ENCODE data around the gene USP2. TPM values are rescaled to one million over a fixed set of nuclear protein-coding genes. Genes with fewer than 3 reads are reported as not detected.

The USP2 gene
- total RNA-seq, 1 donor from 2014 or later, result 2.0 TPM

GRCh38 chr11:119415966-119416365 lies 34.5 kb upstream of the USP2 start:
- DNase-seq (ENCODE audit: low read depth), result no peak
- Histone ChIP-seq H3K36me3 (ENCODE audit: control insufficient read depth, insufficient read depth, low read length) (no peaks in the 10 kb centered on the region), H3K27me3 (ENCODE audit: control insufficient read depth, insufficient read depth, low read length) (peaks cover 5% of the 10 kb centered on the region), H3K4me3 (ENCODE audit: low read depth, low read length) (no peak overlapping the region)
- no peak for TF ChIP-seq CTCF (IDR thresholded peaks at IDR 0.05; ENCODE audit: insufficient read depth, low read length, poor library complexity, severe bottlenecking)

- DNase-seq (ENCODE audit: low read depth), result no peak
- Histone ChIP-seq H3K36me3 (ENCODE audit: control insufficient read depth, insufficient read depth, low read length) (no peaks in the 10 kb centered on the region), H3K27me3 (ENCODE audit: control insufficient read depth, insufficient read depth, low read length) (peaks cover under 1% of the 10 kb centered on the region), H3K4me3 (ENCODE audit: low read depth, low read length) (no peak overlapping the region)
- TF ChIP-seq CTCF (IDR thresholded peaks at IDR 0.05; ENCODE audit: insufficient read depth, low read length, poor library complexity, severe bottlenecking), result no peak
Observed at GRCh38 chr11:119415517-119415916, 34.0 kb upstream of the USP2 start.

- no peak overlapping the region for H3K4me3 ChIP-seq (ENCODE audit: low read depth, low read length)
- TF ChIP-seq CTCF (IDR thresholded peaks at IDR 0.05; ENCODE audit: insufficient read depth, low read length, poor library complexity, severe bottlenecking), result no peak
- no peak for DNase-seq (ENCODE audit: low read depth)
- no peaks in the 10 kb centered on the region for H3K27me3 ChIP-seq (ENCODE audit: control insufficient read depth, insufficient read depth, low read length)
- H3K36me3 ChIP-seq (ENCODE audit: control insufficient read depth, insufficient read depth, low read length), result no peaks in the 10 kb centered on the region
Observed at GRCh38 chr11:119414734-119415133, 33.2 kb upstream of the USP2 start.

GRCh38 chr11:119414321-119414720 lies 32.8 kb upstream of the USP2 start:
- no peaks in the 10 kb centered on the region for H3K36me3 ChIP-seq (ENCODE audit: control insufficient read depth, insufficient read depth, low read length)
- H3K27me3 ChIP-seq (ENCODE audit: control insufficient read depth, insufficient read depth, low read length), result no peaks in the 10 kb centered on the region
- TF ChIP-seq CTCF (IDR thresholded peaks at IDR 0.05; ENCODE audit: insufficient read depth, low read length, poor library complexity, severe bottlenecking), result no peak
- no peak for DNase-seq (ENCODE audit: low read depth)
- H3K4me3 ChIP-seq (ENCODE audit: low read depth, low read length), result no peak overlapping the region

GRCh38 chr11:119412072-119412471 lies 30.6 kb upstream of the USP2 start:
- no peak for TF ChIP-seq CTCF (IDR thresholded peaks at IDR 0.05; ENCODE audit: insufficient read depth, low read length, poor library complexity, severe bottlenecking)
- H3K27me3 ChIP-seq (ENCODE audit: control insufficient read depth, insufficient read depth, low read length), result no peaks in the 10 kb centered on the region
- H3K4me3 ChIP-seq (ENCODE audit: low read depth, low read length), result no peak overlapping the region
- no peak for DNase-seq (ENCODE audit: low read depth)
- H3K36me3 ChIP-seq (ENCODE audit: control insufficient read depth, insufficient read depth, low read length), result no peaks in the 10 kb centered on the region

- Histone ChIP-seq H3K4me3 (ENCODE audit: low read depth, low read length) (no peak overlapping the region), H3K27me3 (ENCODE audit: control insufficient read depth, insufficient read depth, low read length) (no peaks in the 10 kb centered on the region), H3K36me3 (ENCODE audit: control insufficient read depth, insufficient read depth, low read length) (no peaks in the 10 kb centered on the region)
- no peak for TF ChIP-seq CTCF (IDR thresholded peaks at IDR 0.05; ENCODE audit: insufficient read depth, low read length, poor library complexity, severe bottlenecking)
- DNase-seq (ENCODE audit: low read depth), result no peak
Observed at GRCh38 chr11:119410501-119410900, 29.0 kb upstream of the USP2 start.

Data from kidney epithelial cell (primary cell).